ENCODE measurements around the gene GOLGA8Q. TPM values are rescaled to one million over a fixed set of nuclear protein-coding genes. Genes with fewer than 3 reads are reported as not detected.
"Not testable (repeated sequence)": the region's sequence is repeated elsewhere in the genome, so short reads cannot be mapped to it uniquely, and the experiment has no call there.

GOLGA8Q gene, protein sequence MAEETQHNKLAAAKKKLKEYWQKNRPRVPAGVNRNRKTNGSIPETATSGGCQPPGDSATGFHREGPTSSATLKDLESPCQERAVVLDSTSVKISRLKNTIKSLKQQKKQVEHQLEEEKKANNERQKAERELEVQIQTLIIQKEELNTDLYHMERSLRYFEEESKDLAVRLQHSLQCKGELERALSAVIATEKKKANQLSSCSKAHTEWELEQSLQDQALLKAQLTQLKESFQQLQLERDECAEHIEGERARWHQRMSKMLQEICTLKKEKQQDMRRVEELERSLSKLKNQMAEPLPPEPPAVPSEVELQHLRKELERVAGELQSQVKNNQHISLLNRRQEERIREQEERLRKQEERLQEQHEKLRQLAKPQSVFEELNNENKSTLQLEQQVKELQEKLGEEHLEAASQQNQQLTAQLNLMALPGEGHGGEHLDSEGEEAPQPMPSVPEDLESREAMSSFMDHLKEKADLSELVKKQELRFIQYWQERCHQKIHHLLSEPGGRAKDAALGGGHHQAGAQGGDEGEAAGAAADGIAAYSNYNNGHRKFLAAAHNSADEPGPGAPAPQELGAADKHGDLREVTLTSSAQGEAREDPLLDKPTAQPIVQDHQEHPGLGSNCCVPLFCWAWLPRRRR
- total RNA-seq (2014; rRNA removed; shearing (Covaris generic)) (0.76 TPM in 1 of 2 replicates, not detected in the other), polyA plus RNA-seq (2016; fragmentation: Nextera tagmentation; extraction: Ambion mirVana) (0.49 TPM in 1 of 2 replicates, not detected in the other)

DNA sequence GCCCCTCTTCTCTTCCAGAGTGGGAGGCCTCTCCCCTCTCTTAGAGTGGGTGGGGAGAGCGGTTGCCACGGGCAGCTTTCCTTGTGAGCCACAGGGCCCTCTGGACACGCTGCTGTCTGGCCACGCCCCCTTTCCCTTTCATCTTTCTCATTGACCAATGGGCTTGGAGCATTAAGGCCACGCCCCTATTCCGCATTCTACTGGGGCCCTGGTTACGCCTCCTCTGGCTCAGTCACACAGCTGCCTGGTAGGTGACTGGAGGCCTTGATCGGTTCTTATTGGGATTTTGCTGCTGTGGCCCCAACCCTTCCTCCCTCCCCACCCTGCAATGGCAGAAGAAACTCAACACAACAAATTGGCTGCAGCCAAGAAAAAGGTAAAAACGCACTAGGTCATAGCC is at the start of gene GOLGA8Q:
TSS of gene GOLGA8Q (plus strand) at position 301 of the 400 bp plus-strand sequence. CDS start at position 329, 28 bp downstream.
- H3K4me1 ChIP-seq (ENCODE audit: insufficient read depth); H3K4me3 ChIP-seq; H3K4me2 ChIP-seq (ENCODE audit: unreplicated experiment); H3K27me3 ChIP-seq (replicated peaks; ENCODE audit: insufficient read depth); H4K20me1 ChIP-seq (ENCODE audit: insufficient read depth); H3K9ac ChIP-seq; H3F3A ChIP-seq (ENCODE audit: insufficient read depth); H3K79me2 ChIP-seq (ENCODE audit: insufficient read depth); H2AFZ ChIP-seq; H3K9me2 ChIP-seq (ENCODE audit: insufficient read depth); H3K27ac ChIP-seq; H3K36me3 ChIP-seq (ENCODE audit: low read depth); H3K9me3 ChIP-seq (ENCODE audit: low read depth); in situ Hi-C loops (cut with MboI); DNase-seq: not testable (repeated sequence)
- 80 to 84% methylated on average over 4 to 5 of the region's 9 CpGs for WGBS, 2 experiments (ENCODE audit: low coverage in 1 of 2, low lambda C conversion rate in 2 of 2, missing lambda C conversion rate in 2 of 2)

DNA sequence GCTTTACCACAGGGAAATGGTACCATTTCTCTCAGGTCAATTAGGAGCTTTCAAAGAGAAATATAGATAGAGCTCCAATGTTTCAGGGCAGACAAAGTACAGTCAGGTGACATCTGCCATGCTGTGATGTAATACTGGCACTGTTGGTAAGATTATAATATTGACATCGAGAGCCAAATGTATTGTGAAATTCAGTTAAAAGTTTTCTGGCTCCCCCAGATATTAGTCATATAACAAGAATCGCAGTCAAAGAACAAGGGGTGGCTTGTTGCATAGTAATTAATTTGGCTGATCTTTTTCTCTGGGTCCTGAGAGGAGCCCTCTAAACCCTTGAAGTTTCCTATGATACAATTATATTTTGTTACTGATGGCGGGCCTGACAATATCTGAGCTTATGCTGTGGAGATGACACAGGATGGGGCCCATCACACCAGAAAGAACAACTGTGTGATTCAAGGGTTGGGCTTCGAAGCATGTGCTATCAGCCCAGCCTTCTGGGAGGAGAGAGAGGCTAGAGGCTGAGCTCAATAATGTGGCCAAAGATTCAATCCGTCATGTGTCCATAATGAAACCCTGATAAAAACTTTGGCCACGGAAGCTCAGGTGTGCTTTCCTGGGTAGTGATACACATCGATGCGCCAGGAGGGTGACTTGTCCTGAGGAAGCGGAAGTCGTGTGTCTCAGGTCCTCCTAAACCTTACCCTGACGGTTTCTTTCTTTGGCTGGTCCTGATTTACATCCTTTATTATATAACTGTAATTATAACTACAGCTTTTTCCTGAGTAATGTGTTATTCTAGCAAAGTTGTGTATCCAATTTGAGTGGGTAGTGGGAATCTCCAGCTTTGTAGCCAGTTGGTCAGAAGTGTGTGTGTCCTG is 48.7 kb upstream of the GOLGA8Q start:
- H3K36me3 ChIP-seq (ENCODE audit: low read depth); H3K79me2 ChIP-seq (ENCODE audit: insufficient read depth); H3K4me3 ChIP-seq; H3K9me3 ChIP-seq (ENCODE audit: low read depth); DNase-seq; H3F3A ChIP-seq (ENCODE audit: insufficient read depth); in situ Hi-C loops (cut with MboI); H3K9me2 ChIP-seq (ENCODE audit: insufficient read depth); H3K4me2 ChIP-seq (ENCODE audit: unreplicated experiment); H3K27me3 ChIP-seq (replicated peaks; ENCODE audit: insufficient read depth); H3K27ac ChIP-seq; H2AFZ ChIP-seq; H4K20me1 ChIP-seq (ENCODE audit: insufficient read depth); H3K9ac ChIP-seq; H3K4me1 ChIP-seq (ENCODE audit: insufficient read depth): not testable (repeated sequence)
- 85 to 89% methylated on average over 6 of the region's 11 CpGs for WGBS, 2 experiments (ENCODE audit: low coverage in 1 of 2, low lambda C conversion rate in 2 of 2, missing lambda C conversion rate in 2 of 2)

DNA sequence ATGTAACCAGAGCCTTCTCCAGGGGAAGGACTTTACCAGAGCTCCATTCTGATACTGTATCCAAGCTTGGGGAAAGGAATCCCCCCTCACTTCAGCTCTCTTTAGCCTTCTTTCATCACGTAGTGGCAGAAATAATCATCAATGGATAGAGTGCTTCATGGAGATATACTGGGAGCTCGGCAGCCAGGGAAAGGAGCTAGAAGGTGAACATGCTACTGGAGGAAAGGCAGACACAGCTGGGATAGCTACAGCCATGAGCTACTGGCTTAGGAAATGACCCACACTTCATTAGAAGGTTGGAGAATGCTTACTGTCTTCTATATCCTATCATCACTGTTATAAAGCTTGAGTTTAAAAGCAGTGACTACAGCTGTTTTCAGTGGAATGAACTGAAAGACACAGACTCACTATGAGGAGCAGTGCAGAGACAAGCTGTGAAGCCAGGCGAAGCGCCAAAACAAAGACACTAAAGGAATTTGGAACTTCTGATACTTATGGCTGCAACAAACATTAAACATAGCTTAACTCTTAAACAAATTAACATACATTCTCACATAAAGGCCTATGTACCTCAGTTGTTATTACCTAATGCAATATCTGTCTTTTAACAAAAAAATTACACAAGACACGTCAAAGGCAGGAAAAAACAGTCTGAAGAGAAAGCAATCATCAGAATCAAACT is 47.5 kb upstream of the GOLGA8Q start:
- in situ Hi-C loops (cut with MboI); H3K36me3 ChIP-seq (ENCODE audit: low read depth); H3K79me2 ChIP-seq (ENCODE audit: insufficient read depth); H4K20me1 ChIP-seq (ENCODE audit: insufficient read depth); H3K9me2 ChIP-seq (ENCODE audit: insufficient read depth); H3K9ac ChIP-seq; H3K4me2 ChIP-seq (ENCODE audit: unreplicated experiment); H2AFZ ChIP-seq; H3K27ac ChIP-seq; H3K4me1 ChIP-seq (ENCODE audit: insufficient read depth); H3F3A ChIP-seq (ENCODE audit: insufficient read depth); H3K9me3 ChIP-seq (ENCODE audit: low read depth); H3K4me3 ChIP-seq; H3K27me3 ChIP-seq (replicated peaks; ENCODE audit: insufficient read depth): not testable (repeated sequence)
- 35 to 42% methylated on average over 5 of the region's 5 CpGs for WGBS, 2 experiments (ENCODE audit: low coverage in 1 of 2, low lambda C conversion rate in 2 of 2, missing lambda C conversion rate in 2 of 2)
- peak; percentile 27 for DNase-seq

DNA sequence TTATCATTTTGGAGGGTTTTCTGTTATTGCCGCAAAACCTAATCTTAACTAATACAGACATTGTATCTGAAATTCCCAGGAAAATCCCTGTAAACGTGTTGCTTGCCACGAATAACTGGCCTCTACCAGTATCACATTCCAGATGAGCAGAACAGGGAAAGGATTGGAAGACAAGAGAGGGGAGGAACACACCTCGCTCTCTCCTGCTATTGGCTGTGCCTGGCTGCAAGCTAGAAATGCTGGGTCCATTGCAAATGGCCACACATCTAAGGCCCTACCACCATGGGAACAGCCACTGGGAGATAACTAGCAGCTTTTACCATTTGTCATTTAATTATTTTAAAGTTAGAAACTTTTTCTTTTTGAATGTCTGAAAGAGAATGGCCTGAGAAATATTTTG is 37.3 kb upstream of the GOLGA8Q start:
- H3K36me3 ChIP-seq (ENCODE audit: low read depth); H3K4me3 ChIP-seq; H3F3A ChIP-seq (ENCODE audit: insufficient read depth); H2AFZ ChIP-seq; H3K27ac ChIP-seq; H3K27me3 ChIP-seq (replicated peaks; ENCODE audit: insufficient read depth); H3K4me1 ChIP-seq (ENCODE audit: insufficient read depth); H3K9ac ChIP-seq; H3K79me2 ChIP-seq (ENCODE audit: insufficient read depth); H3K9me3 ChIP-seq (ENCODE audit: low read depth); H4K20me1 ChIP-seq (ENCODE audit: insufficient read depth); H3K9me2 ChIP-seq (ENCODE audit: insufficient read depth); H3K4me2 ChIP-seq (ENCODE audit: unreplicated experiment); DNase-seq; in situ Hi-C loops (cut with MboI): not testable (repeated sequence)
- WGBS, 2 experiments (ENCODE audit: low coverage in 1 of 2, low lambda C conversion rate in 2 of 2, missing lambda C conversion rate in 2 of 2) = no CpG with 5 or more reads among the region's 4 CpGs

DNA sequence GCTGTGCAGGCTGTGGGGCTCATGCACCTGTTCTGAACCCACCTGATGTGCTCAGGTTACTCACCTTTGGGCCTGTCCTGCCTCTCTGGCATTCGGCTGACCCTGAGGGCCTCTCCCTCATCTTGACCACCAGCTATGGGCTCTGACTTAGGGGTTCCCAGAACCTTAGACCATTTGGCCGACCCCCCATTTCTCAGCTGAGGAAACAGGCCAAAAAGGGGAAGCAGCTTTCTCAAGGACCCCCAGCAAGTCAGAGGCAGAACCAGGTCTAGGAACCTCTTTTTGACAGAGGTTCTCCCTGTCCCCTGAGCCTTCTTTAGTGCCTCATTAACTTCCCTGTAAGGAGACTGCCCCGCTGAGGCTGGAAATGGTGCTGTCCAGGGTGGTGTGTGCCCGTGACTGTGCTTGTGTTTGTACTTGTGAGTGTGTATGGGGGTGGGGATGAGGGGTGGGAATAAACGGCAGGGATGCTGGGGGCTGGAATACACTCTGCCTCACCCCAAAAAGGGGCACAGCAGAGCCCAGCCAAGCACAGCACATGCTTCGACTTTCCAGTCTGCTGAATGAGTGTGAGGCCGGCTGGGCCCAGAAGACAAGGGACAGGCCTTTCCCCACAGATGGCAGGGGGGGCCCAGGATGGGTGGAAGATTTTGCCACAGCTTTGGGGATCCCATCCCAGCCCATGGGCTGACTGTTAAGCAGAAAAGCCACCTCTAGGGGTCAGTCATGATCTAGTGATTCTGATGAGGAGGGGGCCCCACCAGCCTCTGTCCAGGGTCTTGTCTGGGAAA is 28.2 kb upstream of the GOLGA8Q start:
- in situ Hi-C loops (cut with MboI); H3K4me1 ChIP-seq (ENCODE audit: insufficient read depth); H3K27ac ChIP-seq; H2AFZ ChIP-seq; H3K9me2 ChIP-seq (ENCODE audit: insufficient read depth); H3F3A ChIP-seq (ENCODE audit: insufficient read depth); H4K20me1 ChIP-seq (ENCODE audit: insufficient read depth); H3K9ac ChIP-seq; H3K9me3 ChIP-seq (ENCODE audit: low read depth); H3K27me3 ChIP-seq (replicated peaks; ENCODE audit: insufficient read depth); H3K4me2 ChIP-seq (ENCODE audit: unreplicated experiment); H3K36me3 ChIP-seq (ENCODE audit: low read depth); H3K4me3 ChIP-seq; H3K79me2 ChIP-seq (ENCODE audit: insufficient read depth); DNase-seq: not testable (repeated sequence)
- 39 to 44% methylated on average over 4 of the region's 7 CpGs for WGBS, 2 experiments (ENCODE audit: low coverage in 1 of 2, low lambda C conversion rate in 2 of 2, missing lambda C conversion rate in 2 of 2)

DNA sequence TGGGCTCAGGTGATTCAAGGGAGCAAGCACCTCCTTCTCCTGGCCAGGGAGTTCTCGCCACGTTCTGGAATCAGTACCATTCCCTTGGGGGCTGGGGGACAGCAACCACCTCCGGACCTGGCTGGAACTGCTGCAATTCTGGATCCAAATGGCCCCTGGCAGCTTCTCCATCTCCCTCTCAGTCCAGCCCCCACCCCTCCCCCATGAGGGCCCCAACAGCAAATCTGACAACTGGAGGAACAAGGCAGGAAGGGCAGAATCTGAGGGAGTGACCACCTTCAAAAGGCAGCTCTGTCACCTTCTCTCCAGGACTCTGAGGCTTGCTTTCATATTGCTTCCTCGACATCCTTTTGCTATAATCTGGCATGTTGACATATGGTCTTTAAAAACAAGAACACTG is 25.9 kb upstream of the GOLGA8Q start:
- WGBS, 2 experiments (ENCODE audit: low coverage in 1 of 2, low lambda C conversion rate in 2 of 2, missing lambda C conversion rate in 2 of 2) = 0% methylated on average over 1 of the region's 4 CpGs
- DNase-seq; H3F3A ChIP-seq (ENCODE audit: insufficient read depth); H3K79me2 ChIP-seq (ENCODE audit: insufficient read depth); H3K4me2 ChIP-seq (ENCODE audit: unreplicated experiment); H3K4me3 ChIP-seq; H3K9me3 ChIP-seq (ENCODE audit: low read depth); H3K9me2 ChIP-seq (ENCODE audit: insufficient read depth); in situ Hi-C loops (cut with MboI); H3K27ac ChIP-seq; H3K36me3 ChIP-seq (ENCODE audit: low read depth); H3K9ac ChIP-seq; H3K4me1 ChIP-seq (ENCODE audit: insufficient read depth); H4K20me1 ChIP-seq (ENCODE audit: insufficient read depth); H2AFZ ChIP-seq; H3K27me3 ChIP-seq (replicated peaks; ENCODE audit: insufficient read depth): not testable (repeated sequence)

Measured in GM23248 (cell line).